NCI-H2196 treated with DMSO at 0.1 percent for 48 hours (cell line): ENCODE results near the gene NKD1.
"Not testable (repeated sequence)": the region's sequence is repeated elsewhere in the genome, so short reads cannot be mapped to it uniquely, and the experiment has no call there.

Experiments
- DNase-seq: peaks from one replicate; lab custom pipeline; 2025; ENCODE audit not compliant: unreplicated experiment; lab: John Stamatoyannopoulos, UW

Gene NKD1

DNA sequence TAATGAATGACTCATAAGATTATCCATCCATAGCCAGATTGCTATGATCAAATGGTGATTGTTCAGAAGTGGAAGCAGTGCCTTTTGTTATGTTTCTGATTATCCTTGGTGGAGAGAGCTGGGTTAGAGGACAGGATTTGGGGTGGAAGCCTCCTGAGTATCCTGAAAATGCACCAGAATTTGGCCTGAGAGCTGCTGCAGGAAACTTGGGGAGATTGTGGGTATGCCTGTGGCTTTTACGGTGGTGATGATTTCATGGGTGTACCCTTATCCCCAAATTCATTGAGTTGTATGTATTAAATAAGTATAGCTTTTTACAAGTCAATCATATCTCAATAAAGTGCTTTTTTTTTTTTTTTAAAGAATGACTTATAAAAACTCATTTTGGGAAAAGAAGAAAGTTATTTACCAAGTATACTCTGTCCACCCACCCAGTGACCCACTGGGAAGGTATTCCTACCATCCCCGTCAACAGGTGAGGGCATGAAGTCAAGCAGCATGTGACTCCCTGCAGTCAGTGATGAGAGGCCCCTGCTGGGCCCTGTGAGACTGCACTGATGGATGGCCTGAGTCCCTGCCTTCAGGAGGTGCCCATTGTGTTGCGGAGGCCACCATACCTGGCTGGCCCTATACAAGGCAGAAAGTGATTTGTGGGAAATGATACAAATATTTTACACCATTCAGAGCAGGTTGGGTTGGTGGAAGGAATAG is 28.4 kb downstream of the NKD1 start:
- DNase-seq: no peak

DNA sequence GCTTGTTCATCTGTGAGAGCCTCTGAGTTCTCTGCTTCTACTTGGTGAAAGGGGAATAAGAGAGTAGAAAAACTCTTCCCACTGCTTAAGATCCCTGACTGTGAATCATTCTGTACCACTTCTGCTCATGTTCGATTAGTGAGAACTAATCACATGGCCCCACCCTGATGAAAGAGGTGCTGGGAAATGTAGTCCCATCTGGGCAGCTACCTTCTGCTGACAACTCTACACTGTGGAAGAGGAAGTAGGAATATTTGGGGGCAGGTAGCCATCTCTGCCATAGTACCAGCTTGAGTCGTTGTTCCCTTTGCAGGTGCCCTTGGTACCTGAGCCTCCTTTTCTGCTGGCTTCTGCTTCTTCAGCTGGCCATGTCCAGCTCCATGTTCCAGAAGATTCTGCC is 29.9 kb downstream of the NKD1 start:
- no peak for DNase-seq

- not testable (repeated sequence) for DNase-seq
Measured at GRCh38 chr16:50579373-50579772, 31.2 kb downstream of the NKD1 start.

DNA sequence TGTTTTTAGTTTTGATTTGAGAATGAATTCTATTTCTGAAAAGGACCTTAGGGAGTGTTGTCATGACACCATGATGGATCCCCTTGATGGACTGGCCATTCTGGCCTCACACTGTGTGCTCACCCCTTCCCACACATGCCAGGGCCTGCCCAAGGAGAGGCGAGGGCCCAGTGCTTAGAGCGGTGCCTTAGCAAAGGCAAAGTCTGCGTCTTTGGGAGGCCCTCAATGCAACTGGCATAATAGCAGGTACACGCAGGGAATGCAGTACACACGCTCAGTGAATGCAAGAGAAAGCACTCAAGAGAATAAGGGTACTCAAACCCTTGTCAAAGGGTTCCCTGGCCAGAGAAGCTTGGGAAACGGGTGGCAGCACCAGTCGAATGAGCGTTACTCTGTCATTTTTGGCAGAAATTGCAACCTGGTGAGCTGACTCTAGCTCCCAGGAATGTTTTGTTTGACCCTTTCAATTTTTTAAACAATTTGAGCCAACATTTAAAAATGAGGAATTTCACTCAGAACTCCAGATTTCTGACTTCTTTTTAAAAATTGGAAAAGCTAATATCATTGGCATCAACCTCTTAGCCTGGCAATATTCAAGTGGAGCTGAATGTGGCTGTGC is 32.1 kb downstream of the NKD1 start:
- DNase-seq: no peak

GRCh38 chr16:50581845-50582244 is 33.6 kb downstream of the NKD1 start:
- DNase-seq: no peak

GRCh38 chr16:50583211-50583610 is 35.0 kb downstream of the NKD1 start:
- no peak for DNase-seq

DNA sequence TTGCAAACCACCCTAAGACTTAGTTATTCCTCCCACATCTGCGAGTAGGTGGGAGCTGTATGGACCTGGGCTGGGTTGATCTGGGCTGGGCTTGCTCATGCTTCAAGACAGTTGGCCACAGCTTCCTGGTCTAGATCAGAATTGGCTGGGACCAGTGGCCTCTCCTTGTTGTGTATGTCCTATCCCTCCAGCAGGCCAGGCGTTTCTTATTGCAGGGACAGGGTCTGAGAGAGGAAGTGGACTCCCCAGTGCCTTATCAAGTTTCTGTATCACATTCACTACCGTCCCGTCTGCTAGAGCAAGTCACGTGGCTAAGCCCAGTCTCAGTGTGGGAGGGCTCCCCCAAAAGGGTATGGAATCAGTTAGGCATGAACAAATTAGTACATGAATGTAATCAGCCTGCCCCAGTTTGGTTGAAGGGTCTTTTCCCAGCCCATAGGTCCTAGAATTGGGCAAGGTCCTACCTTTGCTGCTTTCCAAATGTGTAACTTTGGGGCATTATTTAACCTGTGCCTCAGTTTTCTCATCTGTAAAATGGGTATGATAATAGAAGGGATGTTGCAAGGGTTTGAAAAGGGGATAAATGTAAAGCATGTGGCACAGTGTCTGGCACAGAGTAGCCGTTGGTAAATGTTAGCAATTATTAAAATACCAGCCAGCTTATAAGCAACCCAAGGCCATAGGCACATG is 36.0 kb downstream of the NKD1 start:
- DNase-seq: no peak

DNA sequence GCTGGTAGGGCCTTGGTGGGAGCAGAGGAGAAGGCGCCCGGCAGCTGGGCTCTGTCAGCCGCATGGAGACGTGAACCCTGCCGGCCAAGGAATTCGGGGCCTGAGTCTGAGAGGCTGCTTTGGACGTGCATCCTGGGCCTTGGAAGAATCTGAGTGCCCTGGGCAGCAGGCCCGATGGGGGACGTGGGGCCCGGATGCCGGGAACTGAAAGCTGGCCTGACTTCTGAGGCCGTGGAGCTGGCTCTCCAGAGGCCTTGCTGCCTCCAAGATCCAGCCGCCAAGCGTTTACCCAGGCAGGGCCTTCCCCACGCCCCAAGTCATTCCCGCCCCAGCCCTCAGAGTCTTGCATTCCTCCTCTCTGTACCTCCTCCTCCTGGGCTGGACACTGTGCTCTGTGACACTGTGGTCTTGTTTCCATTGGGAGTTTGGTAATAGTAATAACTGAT is 37.2 kb downstream of the NKD1 start:
- DNase-seq: no peak

GRCh38 chr16:50587543-50587942 is 39.3 kb downstream of the NKD1 start:
- DNase-seq: no peak

- DNase-seq: no peak
Measured at GRCh38 chr16:50588276-50588675, 40.1 kb downstream of the NKD1 start.

DNA sequence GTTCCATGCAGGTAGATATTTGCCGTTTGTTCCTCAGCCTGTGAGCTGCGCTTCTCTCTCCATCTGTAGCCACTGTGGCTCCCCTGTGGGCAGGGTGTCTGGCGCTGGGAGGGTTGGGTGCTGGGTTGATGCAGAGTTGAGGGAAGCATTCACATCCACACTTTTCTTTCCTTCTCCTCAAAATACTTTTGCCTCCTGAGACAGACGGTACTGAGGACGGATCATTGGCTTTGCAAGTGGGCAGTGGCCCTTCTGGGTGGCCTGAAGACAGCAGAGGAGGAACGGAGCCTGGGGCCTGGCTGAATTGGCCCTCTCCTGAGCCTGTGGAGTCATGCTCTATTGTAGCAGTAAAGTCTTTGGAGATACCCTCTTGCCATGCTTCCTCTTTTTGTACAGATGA is 43.0 kb downstream of the NKD1 start:
- no peak for DNase-seq

GRCh38 chr16:50591800-50592771 is 43.9 kb downstream of the NKD1 start:
- DNase-seq: no peak

DNA sequence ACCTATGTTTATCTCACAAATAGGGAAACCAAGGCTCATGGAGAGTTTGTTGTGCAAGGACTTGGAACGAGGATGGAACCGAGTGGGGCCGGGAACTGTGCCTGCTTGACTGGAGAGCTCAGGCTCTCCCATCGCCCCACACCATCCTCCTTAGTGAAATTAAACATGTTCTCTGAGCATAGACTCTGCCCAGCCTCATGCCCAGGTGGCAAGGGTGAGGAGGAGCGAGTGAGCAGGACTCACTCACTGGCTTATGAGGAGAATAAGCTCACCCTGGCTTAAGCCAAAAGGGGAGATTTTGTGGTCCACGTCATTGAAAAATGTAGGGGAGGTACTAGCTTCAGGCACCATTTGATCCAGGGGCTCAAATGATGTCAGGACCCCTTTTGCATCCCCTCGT is 44.8 kb downstream of the NKD1 start:
- DNase-seq: no peak

- no peak for DNase-seq
Measured at GRCh38 chr16:50593410-50594150, 45.4 kb downstream of the NKD1 start.

GRCh38 chr16:50594308-50595260 is 46.4 kb downstream of the NKD1 start:
- DNase-seq: no peak

DNA sequence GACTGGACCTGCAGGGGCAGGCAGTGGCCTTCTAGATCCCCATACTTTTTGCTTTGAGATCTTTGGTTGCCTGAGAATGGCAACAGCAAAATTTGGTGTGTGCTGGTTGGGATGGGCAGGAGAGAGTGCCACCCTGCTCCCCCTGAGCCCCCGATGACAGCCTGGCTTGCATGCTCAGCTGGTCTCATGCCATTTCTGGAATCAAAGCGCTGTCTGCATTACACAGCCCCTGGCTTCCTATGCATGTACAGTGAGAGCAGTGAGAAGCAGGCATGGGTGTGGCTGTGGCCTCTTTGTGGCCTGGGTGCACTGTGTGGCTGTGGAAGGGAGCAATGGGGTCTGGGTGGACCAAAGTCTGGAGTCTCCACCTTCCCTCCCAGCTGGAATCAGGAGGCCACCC is 47.7 kb downstream of the NKD1 start:
- DNase-seq: no peak

GRCh38 chr16:50596762-50597450 is 48.7 kb downstream of the NKD1 start:
- no peak for DNase-seq

DNA sequence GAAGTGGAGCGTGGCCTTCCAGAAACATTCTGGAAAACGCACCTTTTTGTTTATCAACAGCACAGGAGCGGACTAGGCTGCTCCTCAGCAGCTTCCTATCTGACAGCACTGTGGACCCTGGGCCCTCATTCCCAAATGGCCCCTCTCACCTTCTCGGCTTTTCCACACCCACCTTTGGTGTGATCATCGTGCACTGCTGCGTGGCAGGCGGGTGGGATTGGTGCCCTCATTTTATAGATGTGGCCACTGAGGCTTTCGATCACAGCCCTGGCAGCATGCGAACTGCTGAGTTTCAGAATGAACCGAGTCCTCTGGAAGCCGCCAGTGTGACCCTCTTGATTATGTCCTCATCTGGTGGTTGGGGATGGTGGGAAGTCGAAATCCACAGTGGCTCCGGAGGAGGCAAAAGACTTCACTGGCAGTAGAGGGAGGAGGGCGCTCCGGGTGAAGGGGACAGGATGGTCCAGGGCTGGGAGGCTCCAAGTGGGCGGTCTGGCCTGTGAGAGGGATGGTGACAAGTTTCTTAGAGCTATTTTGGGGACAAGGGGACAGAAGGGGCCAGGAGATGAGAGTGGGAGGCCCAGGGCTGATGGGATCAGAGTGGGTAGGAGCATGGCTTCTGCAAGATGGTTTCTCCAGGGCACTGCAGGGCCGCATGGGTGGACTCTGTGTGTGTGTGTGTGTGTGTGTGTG is 49.5 kb downstream of the NKD1 start:
- DNase-seq: no peak
